IMR-90 (cell line): Measurements from ENCODE around the gene EML6. TPM values are rescaled to one million over a fixed set of nuclear protein-coding genes. Genes with fewer than 3 reads are reported as not detected.
A peak's percentile ranks its signal among the peaks of the same experiment; 100 is the strongest.

ENCODE experiments used
- ATAC-seq: fragments of 200-7000 bp; cut with Tn5 transposase; 2 replicates; pipeline ENCODE4 v1.9.1; 2020; ENCODE audit warnings: low read depth, mild to moderate bottlenecking, moderate library complexity
- BruUV-seq: library from RNA; stranded (reverse); fragments of 400-500 nt; replicated peaks from 2 replicates; lab custom pipeline; 2021; lab: Mats Ljungman, UMichigan
- CTCF ChIA-PET: fragments of 300-600 bp; formaldehyde crosslinking; extraction: SDS; loops from one replicate; lab custom pipeline; 2021; ENCODE audit warnings: antibody characterized with exemption; lab: Yijun Ruan, JAX
- POLR2A ChIA-PET: fragments of 300-600 bp; sonication (Branson Sonifier 250); formaldehyde crosslinking; loops from one replicate; lab custom pipeline; 2022; ENCODE audit warnings: antibody characterized with exemption; ENCODE audit not compliant: unreplicated experiment; lab: Charles Lee
- DNase-seq: peaks from one replicate; pipeline ENCODE4 v3.0.0; 2013
- H2AFZ ChIP-seq: replicated peaks from 2 replicates; pipeline ENCODE3; 2013; ENCODE audit warnings: low read length, mild to moderate bottlenecking; ENCODE audit not compliant: poor library complexity
- H2AK5ac ChIP-seq: 2 replicates; pipeline ENCODE4 v1.6.1; 2013; ENCODE audit warnings: low read depth, low read length, inconsistent platforms
- H2AK9ac ChIP-seq: replicated peaks from 2 replicates; pipeline ENCODE3; 2013; ENCODE audit warnings: mild to moderate bottlenecking, low read depth, low read length, moderate library complexity; ENCODE audit not compliant: poor library complexity
- H2BK120ac ChIP-seq: 2 replicates; pipeline ENCODE4 v1.6.1; 2013; ENCODE audit warnings: low read depth, low read length, inconsistent platforms
- H2BK15ac ChIP-seq: 3 replicates; pipeline ENCODE4 v1.6.1; 2013; ENCODE audit warnings: low read depth, low read length, inconsistent platforms
- H2BK20ac ChIP-seq: 2 replicates; pipeline ENCODE4 v1.6.1; 2013; ENCODE audit warnings: low read depth, mild to moderate bottlenecking, inconsistent platforms, low read length, moderate library complexity
- H2BK5ac ChIP-seq: 2 replicates; pipeline ENCODE4 v1.6.1; 2013; ENCODE audit warnings: mild to moderate bottlenecking, low read depth, low read length, inconsistent platforms; ENCODE audit not compliant: poor library complexity, severe bottlenecking
- H3K14ac ChIP-seq: replicated peaks from 2 replicates; pipeline ENCODE4 v1.6.1; 2013; ENCODE audit warnings: low read depth, low read length, inconsistent platforms
- H3K18ac ChIP-seq: 2 replicates; pipeline ENCODE4 v1.6.1; 2013; ENCODE audit warnings: low read depth, low read length, control low read depth
- H3K23ac ChIP-seq: 2 replicates; pipeline ENCODE4 v1.6.1; 2013; ENCODE audit warnings: low read depth, low read length, inconsistent platforms
- H3K27ac ChIP-seq: 2 replicates; pipeline ENCODE4 v1.5.1; 2013; ENCODE audit warnings: mild to moderate bottlenecking, control low read depth, low read length; ENCODE audit not compliant: insufficient read depth
- H3K27me3 ChIP-seq: 2 replicates; pipeline ENCODE4 v1.6.1; 2013; ENCODE audit warnings: low read length; ENCODE audit not compliant: control insufficient read depth, insufficient read depth
- H3K36me3 ChIP-seq: 2 replicates; pipeline ENCODE4 v1.6.1; 2013; ENCODE audit warnings: low read length, mixed read lengths; ENCODE audit not compliant: control insufficient read depth, insufficient read depth
- H3K4ac ChIP-seq: 2 replicates; pipeline ENCODE4 v1.6.1; 2013; ENCODE audit warnings: low read depth, low read length, inconsistent platforms
- H3K4me1 ChIP-seq: 2 replicates; pipeline ENCODE4 v1.6.1; 2013; ENCODE audit warnings: low read length, mixed read lengths; ENCODE audit not compliant: control insufficient read depth, insufficient read depth
- H3K4me2 ChIP-seq: 2 replicates; pipeline ENCODE4 v1.6.1; 2013; ENCODE audit warnings: low read depth, mild to moderate bottlenecking, control low read depth, low read length, moderate library complexity
- H3K4me3 ChIP-seq: 2 replicates; pipeline ENCODE4 v1.5.1; 2013; ENCODE audit warnings: low read depth, mild to moderate bottlenecking, control low read depth, low read length, moderate library complexity; ENCODE audit not compliant: insufficient read depth
- H3K56ac ChIP-seq: 2 replicates; pipeline ENCODE4 v1.6.1; 2013; ENCODE audit warnings: low read length, inconsistent platforms; ENCODE audit not compliant: insufficient read depth; ENCODE audit errors: extremely low read depth
- H3K79me1 ChIP-seq, 2 experiments: 2 replicates each; pipeline ENCODE4 v1.6.1; 2013; ENCODE audit warnings: low read length in 2 of 2, inconsistent platforms in 1 of 2, low read depth in 1 of 2
- H3K9ac ChIP-seq: 2 replicates; pipeline ENCODE4 v1.6.1; 2013; ENCODE audit warnings: low read depth, low read length, control low read depth
- H3K9me1 ChIP-seq: 2 replicates; pipeline ENCODE4 v1.6.1; 2013; ENCODE audit warnings: low read length, inconsistent platforms; ENCODE audit not compliant: insufficient read depth
- H3K9me3 ChIP-seq: 2 replicates; pipeline ENCODE4 v1.6.1; 2013; ENCODE audit warnings: low read length; ENCODE audit not compliant: control insufficient read depth, insufficient read depth
- H4K20me1 ChIP-seq: 2 replicates; pipeline ENCODE4 v1.6.1; 2013; ENCODE audit warnings: low read length, inconsistent platforms; ENCODE audit not compliant: insufficient read depth
- H4K5ac ChIP-seq: 2 replicates; pipeline ENCODE4 v1.6.1; 2013; ENCODE audit warnings: mild to moderate bottlenecking, low read depth, low read length, control low read depth
- H4K8ac ChIP-seq, 2 experiments: 2 replicates each; pipeline ENCODE4 v1.6.1; 2013; ENCODE audit warnings: low read depth in 2 of 2, low read length in 2 of 2, control low read depth in 1 of 2, inconsistent platforms in 1 of 2
- H4K91ac ChIP-seq: 2 replicates; pipeline ENCODE4 v1.6.1; 2013; ENCODE audit warnings: low read depth, low read length, inconsistent platforms; ENCODE audit not compliant: insufficient read depth
- CEBPB ChIP-seq: IDR thresholded peaks from 2 replicates; pipeline ENCODE4 v1.6.1; 2012; ENCODE audit warnings: low read depth, low read length, improper control_type of control experiment
- FOS ChIP-seq: fragments of 150-350 bp; IDR thresholded peaks from 2 replicates; pipeline ENCODE4 v1.6.1; 2016; ENCODE audit warnings: low read depth, low read length
- WGBS, 2 experiments: methylation state at CpG; one replicate each; pipeline versions ENCODE4 v1.1.5 to v1.1.7; 2013; ENCODE audit warnings: missing lambda C conversion rate in 2 of 2; ENCODE audit not compliant: insufficient read length in 1 of 2; ENCODE audit errors: extremely low coverage in 2 of 2; 5-methylcytosine and 5-hydroxymethylcytosine counted together
- dilution Hi-C: fragments of 300-500 bp; cut with HindIII; formaldehyde crosslinking; loops from one replicate; pipeline ENCODE4 v1.14.3; 2018; ENCODE audit warnings: low sequenced_read_pairs; ENCODE audit not compliant: unreplicated experiment
- in situ Hi-C: fragments of 300-500 bp; cut with MboI; formaldehyde crosslinking; loops from 3 replicates; pipeline ENCODE4 v1.14.3; 2019; ENCODE audit warnings: low sequenced_read_pairs, inconsistent platforms, mixed read lengths
- intact Hi-C: fragments of 100-400 bp; cut with micrococcal nuclease; formaldehyde crosslinking; loops from 2 replicates; pipeline ENCODE4 v1.10.0; 2022
- polyA plus RNA-seq, 3 experiments: library from polyadenylated mRNA; depleted of rRNA; stranded (reverse); fragments of >200 nt; gene quantifications; 2 replicates each; pipeline ENCODE4 v1.2.3, GENCODE V29; 2012; ENCODE audit warnings: low replicate concordance in 1 of 3
- total RNA-seq: library from RNA; depleted of rRNA; stranded (reverse); fragments of >200 nt; gene quantifications from 2 replicates; pipeline ENCODE4 v1.2.3, GENCODE V29; 2012

EML6 gene
- total and polyA plus RNA-seq, 2 of the 4 experiments (the other 2 are of a cell fraction) = 0.18 to 0.19 TPM

DNA sequence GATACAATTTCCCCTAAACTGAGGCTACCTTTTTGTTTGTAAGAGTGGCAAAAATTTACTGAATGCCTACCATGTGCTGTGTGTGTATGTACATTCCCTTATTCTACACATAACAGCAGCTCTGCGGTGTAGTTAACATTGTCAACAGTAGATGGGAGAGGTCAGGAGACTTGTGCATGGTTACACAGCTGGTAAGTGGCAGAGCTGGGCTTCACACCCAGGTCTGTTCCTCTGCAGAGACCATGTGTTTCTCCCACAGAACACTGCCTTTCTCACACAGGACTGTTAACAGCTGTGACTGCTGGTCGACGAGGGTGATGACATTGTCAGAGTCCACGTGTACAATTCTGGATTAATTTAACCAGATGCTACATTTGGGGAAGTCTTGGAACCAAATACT, 49.1 kb downstream of the EML6 start:
- dilution Hi-C loops = no loop called here
- no peak overlapping the region for H2BK120ac ChIP-seq
- H3K27ac ChIP-seq = no peak overlapping the region
- H3K4me2 ChIP-seq = no peak overlapping the region
- peak overlapping the region; percentile 18 for H2BK5ac ChIP-seq
- H3K9me1 ChIP-seq = no peaks in the 10 kb centered on the region
- CTCF ChIA-PET = no interaction called here
- no peaks in the 10 kb centered on the region for H3K79me1 ChIP-seq
- in situ Hi-C loops = no loop called here
- POLR2A ChIA-PET = no interaction called here
- no peak overlapping the region for H3K4me3 ChIP-seq
- H2BK20ac ChIP-seq = no peak overlapping the region
- H4K8ac ChIP-seq = no peak overlapping the region
- H3K18ac ChIP-seq = no peak overlapping the region
- H2AK5ac ChIP-seq = no peak overlapping the region; the same call in 1 of the 2 replicates
- no peak overlapping the region for H3K9ac ChIP-seq
- no peak overlapping the region for H4K91ac ChIP-seq
- H2AFZ ChIP-seq = peak overlapping the region; percentile 38
- no peaks in the 10 kb centered on the region for H3K4me1 ChIP-seq
- no peak overlapping the region for H3K23ac ChIP-seq
- H3K27me3 ChIP-seq = no peaks in the 10 kb centered on the region
- H3K56ac ChIP-seq = no peak overlapping the region
- no peak for TF ChIP-seq FOS
- no peak for TF ChIP-seq CEBPB
- H3K36me3 ChIP-seq = no peaks in the 10 kb centered on the region
- DNase-seq (no peak), ATAC-seq (no peak)
- intact Hi-C loops = no loop called here
- H3K14ac ChIP-seq = peak overlapping the region; percentile 41; the same call in 1 of the 2 replicates
- peaks cover 7% of the 10 kb centered on the region for H3K9me3 ChIP-seq
- no peak overlapping the region for H2AK9ac ChIP-seq
- H2BK15ac ChIP-seq = no peak overlapping the region
- no peak overlapping the region for H3K4ac ChIP-seq
- H4K5ac ChIP-seq = no peak overlapping the region
- H4K20me1 ChIP-seq = no peaks in the 10 kb centered on the region
- WGBS, 2 experiments = no CpG with 5 or more reads among the region's 4 CpGs
- no TSS peak for BruUV-seq
